ENCODE data around the gene WDR38. TPM values are rescaled to one million over a fixed set of nuclear protein-coding genes. Genes with fewer than 3 reads are reported as not detected.
A peak's percentile ranks its signal among the peaks of the same experiment; 100 is the strongest.

The WDR38 gene
- total RNA-seq, 1 experiment from 2014 or later = not detected

DNA sequence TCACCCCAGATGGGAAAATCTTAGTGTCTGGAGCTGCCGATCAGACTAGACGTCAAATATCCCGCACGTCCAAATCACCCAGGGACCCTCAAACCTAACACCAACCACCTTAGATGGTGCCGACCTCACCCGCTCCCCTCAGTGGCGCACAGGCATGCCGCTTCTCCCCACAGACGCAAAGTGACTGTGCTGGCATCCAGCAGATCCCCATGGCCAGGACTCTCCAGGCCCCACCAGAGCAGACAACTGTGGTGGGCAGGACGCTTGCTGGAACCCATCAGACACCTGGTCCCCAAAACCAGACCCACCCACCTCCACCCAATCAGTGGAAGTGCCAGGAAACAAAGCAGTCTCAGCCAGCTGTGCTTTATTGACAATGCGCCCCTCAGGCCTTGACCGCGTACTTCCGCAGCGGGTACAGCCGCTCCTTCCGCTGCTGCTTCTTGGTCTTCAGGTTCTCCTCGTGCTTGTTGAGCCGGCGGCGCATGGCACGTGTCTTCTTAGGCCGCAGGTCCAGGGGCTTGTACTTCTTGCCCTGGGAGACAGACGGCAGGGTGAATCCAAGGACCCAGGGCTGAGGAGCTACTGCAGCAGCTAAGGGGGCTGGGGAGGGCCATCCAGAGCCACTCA lies 4.4 kb downstream of the WDR38 start:
- no peak for DNase-seq (ENCODE audit: low read depth)

GRCh38 chr9:124858330-124859046 lies 5.2 kb downstream of the WDR38 start:
- no peak for DNase-seq (ENCODE audit: low read depth)

GRCh38 chr9:124859803-124860581 lies 6.7 kb downstream of the WDR38 start:
- no peak for DNase-seq (ENCODE audit: low read depth)

DNA sequence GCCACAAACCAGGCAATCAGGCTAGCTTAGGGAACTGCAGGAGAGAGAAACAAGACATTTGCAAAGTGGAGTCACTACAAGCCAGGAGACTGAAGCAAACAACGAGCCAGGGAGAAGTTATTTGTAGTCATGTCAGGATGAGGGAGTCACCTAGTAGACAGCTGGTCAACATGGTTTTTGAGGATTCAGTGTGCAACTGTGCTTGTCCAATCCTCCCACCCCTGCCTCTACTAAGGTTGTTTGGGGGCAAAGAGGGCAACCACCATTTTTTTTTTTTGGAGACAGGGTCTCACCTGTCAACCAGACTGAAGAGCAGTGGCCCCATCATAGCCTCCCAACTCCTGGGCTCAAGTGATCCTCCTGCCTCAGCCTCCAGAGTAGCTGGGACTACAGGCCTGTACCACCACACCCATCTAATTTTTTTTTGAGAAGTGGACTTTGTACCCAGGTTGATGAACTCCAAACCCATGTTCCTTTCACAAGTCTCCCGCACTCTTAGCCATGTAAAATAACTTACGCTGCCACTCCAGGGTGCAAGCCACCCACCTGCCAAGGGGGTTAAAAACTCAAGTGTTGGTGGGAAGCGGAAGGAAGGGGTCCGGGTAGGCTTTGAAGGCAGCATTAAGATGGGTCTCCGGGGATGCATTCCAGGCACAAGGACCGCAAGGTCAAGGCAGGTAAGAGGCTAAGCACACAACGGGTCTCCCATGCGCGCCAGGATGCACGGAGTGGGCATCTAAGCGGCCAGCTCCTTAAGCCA lies 7.5 kb downstream of the WDR38 start:
- DNase-seq (ENCODE audit: low read depth) = no peak

- DNase-seq (ENCODE audit: low read depth) = peak; percentile 89
Observed at GRCh38 chr9:124861342-124862229, 8.3 kb downstream of the WDR38 start, which contains the start of the genes ARPC5L and RPL35. TSS of gene ARPC5L (plus strand) at chr9:124862130. CDS start at chr9:124869291, 7,161 bp downstream. TSS of gene RPL35 (minus strand) at chr9:124861957. CDS start at chr9:124861912, 45 bp downstream.

DNA sequence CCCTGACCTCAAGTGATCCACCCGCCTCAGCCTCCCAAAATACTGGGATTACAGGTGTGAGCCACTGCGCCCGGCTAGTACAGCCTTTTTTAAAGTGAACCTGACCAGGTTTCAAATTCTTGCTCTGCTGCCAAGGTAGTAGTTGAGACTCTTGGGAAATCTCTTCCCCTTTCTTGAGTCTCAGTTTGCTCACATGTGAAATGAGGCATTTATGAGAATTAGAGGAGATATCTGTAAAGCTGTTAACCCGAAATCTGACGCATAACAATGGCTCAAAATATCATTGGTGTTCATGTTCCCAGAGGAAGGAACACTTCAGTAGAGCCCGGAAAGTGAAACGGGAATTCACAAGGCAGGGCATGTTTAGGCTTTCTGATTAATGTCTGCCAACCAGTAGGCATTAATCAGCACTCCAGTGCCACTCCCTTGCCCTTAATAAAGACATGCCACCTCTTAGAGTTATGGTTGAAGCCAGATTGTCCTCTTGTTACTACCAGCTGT lies 10.2 kb downstream of the WDR38 start:
- no peak for DNase-seq (ENCODE audit: low read depth)

- peak; percentile 88 for DNase-seq (ENCODE audit: low read depth)
Observed at GRCh38 chr9:124868511-124869465, 15.5 kb downstream of the WDR38 start.

- no peak for DNase-seq (ENCODE audit: low read depth)
Observed at GRCh38 chr9:124869466-124869985, 16.3 kb downstream of the WDR38 start.

- DNase-seq (ENCODE audit: low read depth) = peak; percentile 48
Observed at GRCh38 chr9:124869986-124870560, 16.8 kb downstream of the WDR38 start.

DNA sequence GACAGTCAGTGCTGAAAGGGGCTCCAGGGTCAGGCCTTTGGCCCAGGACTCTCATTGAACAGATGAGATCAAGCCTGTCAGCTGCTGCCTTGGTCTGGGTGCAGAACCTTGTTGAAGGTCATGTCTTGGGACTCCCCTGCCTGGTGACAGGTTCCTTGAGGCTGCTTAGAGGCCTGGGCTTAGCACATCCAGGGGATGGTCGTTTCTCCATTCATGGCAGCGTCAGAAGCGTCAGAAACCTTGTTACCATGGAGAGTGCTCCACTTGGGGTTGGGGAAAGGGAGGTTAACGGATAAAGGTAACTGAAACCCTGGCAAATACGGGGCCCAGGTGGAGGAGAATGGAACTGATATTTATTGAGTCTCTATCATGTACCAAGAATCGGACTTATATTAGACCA lies 17.5 kb downstream of the WDR38 start:
- no peak for DNase-seq (ENCODE audit: low read depth)

DNA sequence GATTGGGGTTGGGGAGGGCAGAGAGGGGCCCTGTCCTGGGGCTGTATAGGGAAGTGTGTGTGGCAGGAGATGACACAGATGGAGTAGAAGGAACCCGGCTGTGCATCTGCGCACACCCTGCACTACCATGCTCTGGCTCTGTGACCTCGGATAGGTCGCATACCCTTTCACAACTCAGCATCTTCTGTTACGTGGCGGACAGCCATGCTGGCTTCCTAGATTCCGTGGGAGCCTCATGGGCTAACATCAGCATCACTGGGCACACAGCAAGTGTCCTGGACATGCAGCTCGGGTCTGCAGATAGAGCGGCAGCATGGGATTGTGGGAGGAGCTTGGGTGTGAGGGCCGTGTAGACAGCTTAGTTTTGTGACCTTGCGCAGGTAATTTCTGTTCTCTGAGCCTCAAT lies 17.9 kb downstream of the WDR38 start:
- no peak for DNase-seq (ENCODE audit: low read depth)

- no peak for DNase-seq (ENCODE audit: low read depth)
Observed at GRCh38 chr9:124873664-124874063, 20.4 kb downstream of the WDR38 start.

DNA sequence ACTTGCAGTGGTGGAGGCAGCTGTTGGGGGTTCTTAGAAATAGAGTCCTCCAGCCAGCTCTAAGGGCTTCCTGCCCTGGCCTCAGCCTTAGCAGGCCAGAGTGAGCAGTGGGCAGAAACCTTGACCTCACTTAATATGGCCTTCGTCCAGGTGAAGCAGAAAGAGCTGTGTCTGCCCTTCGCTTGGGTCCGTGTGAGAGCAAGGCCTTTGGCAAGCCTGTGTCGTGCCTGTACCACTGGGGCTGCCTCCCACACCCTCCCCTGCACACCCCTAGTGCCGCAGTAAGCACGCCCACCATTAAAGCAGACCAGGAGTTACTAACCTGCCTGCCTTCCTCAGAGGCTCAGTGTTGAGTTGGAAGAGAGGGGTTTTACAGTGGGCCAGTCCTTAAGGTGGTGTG lies 22.2 kb downstream of the WDR38 start:
- DNase-seq (ENCODE audit: low read depth) = no peak

DNA sequence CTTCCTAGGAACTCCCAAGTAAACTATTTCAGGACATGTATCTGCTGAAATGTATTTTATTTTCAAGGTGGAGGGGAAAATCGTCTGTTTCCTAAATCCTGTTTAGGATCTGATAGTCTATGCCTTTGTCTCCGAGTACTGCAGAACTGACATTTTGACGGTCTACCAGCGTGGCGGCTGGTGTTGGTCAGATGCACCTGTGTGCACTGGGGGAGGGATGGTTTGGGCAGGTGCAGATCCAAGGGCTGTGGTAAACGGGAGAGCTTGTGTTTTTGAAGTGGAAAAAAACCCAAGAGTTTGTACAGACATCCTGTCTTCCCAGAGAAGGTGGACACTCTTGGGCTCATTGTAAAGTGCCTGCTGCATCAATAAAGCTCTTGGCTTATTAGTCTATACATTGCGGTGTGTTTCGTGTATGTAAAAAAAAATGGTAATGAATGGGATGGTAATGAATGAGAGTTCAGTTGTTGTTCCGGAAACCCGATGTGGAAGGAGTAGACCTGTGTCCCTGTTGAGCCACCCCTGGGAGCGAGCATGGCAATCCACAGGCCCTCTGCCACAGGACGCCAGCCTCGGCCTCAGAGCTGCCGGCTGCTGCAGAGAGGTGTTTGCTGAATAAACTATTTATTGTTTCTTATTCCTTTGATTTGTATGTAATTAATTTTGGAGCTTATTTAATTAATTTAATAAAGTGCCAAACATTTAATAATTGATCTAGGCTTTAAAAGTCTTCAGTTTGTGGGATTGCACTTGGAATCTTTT lies 23.9 kb downstream of the WDR38 start:
- no peak for DNase-seq (ENCODE audit: low read depth)

DNA sequence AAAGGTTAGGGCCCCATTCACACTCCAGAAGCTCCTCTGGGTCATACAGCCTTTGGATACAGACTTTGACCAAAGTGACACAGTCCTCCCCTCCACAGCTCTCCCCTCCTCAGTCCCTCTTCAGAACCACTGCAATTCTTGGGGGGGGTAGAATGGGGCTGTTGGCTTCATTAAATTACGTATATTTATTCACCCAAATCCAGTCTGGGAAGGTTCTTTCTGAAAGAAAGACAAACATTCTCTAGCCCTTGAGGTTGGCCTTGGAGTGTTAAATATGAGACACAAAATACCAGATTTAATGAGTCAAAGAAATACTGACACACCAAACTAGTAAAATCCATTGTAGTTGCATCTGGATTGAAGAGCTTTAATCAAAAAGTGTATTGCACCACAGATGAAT lies 24.8 kb downstream of the WDR38 start:
- DNase-seq (ENCODE audit: low read depth) = no peak

DNA sequence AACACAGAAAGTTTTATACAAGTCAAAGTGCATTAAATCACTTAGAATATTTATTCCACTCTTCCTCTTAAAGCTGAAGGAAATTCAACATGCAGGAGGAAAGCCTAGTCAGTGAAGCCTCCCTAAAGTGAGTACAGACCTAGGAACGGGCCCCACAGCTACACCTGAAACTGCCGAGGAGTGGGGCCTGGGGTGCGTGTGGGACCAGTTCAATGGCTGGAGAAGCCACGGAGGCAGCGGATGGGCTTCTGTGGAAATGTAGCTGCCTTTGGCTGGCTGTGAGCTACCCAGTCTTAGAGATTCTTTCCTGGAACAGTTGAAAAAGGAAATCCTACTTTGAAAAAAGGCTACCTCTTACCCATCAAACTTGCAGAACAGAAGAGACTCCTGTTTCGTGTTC lies 25.3 kb downstream of the WDR38 start:
- DNase-seq (ENCODE audit: low read depth) = no peak

DNA sequence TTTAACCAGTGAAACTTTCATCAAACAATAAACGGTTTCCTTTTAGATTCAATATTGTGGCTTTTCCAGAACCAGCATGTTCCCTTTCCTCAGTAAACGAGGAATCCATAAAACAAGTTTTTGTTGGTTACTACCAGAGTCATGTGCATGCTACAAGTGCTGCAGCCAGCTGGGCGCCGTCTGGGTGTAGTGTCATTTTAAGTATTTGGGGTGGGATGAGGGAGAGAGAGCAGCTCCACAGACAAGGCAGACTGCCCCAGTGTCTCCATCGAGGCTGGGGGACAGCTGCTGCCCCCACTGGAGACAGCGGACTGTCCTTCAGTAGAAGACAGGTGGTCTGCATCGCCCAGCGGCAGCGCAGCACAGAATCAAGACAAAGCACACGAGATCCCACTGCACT lies 26.0 kb downstream of the WDR38 start:
- DNase-seq (ENCODE audit: low read depth) = no peak

GRCh38 chr9:124880501-124880900 lies 27.2 kb downstream of the WDR38 start:
- DNase-seq (ENCODE audit: low read depth) = no peak
